HG02970 (cell line): ENCODE data around the gene SLC39A11.
"Not testable (repeated sequence)": the region's sequence is repeated elsewhere in the genome, so short reads cannot be mapped to it uniquely, and the experiment has no call there.

Source experiments
- ATAC-seq: cut with Tn5 transposase; IDR thresholded peaks from one replicate; pipeline ENCODE4 v1.9.1; 2021; ENCODE audit warnings: mild to moderate bottlenecking, moderate library complexity, moderate number of reproducible peaks; ENCODE audit not compliant: unreplicated experiment, low FRiP score

SLC39A11 gene

DNA sequence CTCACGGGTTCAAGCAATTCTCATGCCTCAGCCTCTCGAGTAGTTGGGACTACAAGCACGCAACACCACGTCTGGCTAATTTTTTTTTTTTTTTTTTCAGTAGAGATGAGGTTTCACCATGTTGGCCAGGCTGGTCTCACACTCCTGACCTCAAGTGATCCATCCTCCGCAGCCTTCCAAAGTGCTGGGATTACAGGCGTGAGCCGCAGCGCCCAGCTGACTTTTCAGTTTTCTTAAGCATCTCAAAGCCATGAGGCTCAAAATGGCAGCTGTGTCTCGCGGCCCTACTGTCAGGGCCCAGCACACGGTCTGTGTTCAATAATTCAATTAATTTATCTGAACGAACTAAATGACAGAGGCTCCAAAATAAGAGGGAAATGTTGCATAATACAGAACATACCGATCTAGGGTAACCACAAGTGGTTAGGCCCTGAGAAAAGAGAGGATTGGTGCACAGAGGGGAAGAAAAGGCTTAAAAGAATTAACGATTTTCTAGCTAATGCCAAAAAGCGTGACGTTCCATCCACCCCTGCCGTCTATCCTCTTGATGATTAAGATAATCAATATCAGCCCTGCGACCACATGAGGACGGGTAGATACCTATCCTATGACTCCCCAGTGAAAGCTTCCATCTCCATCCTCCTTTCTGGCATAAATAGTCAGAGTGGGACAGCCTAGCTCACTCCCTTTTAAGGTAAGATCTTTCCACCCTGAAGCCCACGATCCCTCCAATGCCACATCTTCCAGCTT lies 136.9 kb downstream of the SLC39A11 start:
- no peak for ATAC-seq

DNA sequence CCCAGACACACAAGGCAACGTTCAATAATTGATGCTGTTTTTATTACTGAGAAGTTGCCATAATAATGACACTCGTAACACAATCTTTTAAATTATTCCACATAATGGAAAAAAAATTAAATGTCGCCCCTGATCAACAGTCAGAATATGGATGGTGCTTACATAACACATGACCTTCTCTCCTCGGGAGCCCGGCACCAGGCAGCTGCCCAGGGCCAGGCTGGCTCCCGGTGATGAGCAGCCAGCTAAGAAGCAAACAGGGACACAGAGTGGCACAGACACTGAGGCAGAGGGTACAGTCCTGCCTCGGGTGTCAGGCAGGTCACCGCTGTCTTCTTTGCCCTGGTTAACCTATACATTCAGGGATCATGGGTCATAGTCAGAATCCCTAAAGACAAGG lies 137.9 kb downstream of the SLC39A11 start:
- no peak for ATAC-seq

DNA sequence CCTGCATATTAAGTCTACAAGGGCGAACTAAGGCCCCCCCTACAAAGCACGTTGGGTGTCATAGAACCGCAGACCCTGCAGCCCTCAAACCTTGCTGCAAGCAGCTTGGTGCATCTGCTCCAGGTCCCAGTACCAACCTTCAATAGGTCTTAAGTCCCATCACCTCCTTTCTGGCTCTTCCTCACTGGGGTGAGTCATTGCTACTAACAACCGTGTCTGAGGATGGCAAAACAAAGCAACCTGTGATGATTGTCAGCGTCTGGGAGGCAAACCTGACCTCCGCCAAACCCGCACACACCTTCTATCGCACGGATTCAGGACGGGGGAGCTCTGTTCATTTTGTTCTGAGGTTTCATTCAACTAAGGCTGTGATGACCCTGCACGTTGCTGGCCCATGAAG lies 138.9 kb downstream of the SLC39A11 start:
- ATAC-seq: no peak

- ATAC-seq: no peak
Measured at GRCh38 chr17:72952641-72953315, 139.7 kb downstream of the SLC39A11 start.

DNA sequence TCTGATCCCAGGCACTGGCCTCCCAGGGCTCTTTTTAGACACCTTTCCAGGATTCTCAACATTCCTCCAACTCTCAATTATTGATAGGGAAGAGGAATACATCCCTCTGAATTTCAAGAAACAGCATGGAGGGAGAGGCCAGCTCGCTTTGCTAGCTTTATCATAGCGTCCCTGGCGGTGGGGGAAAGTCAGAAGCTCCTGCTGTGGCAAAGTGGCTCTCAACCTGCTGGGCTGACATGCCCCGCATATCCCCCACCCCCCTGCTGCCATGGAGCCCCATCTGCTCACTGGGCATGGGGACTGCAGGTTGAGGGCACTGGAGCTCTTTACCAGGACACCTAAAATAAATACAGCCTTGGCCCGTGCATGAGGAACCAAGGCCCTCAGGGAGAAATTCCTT lies 140.3 kb downstream of the SLC39A11 start:
- ATAC-seq: no peak

- ATAC-seq: no peak
Measured at GRCh38 chr17:72950242-72950931, 142.1 kb downstream of the SLC39A11 start.

GRCh38 chr17:72948115-72948514 lies 144.4 kb downstream of the SLC39A11 start:
- ATAC-seq: no peak

DNA sequence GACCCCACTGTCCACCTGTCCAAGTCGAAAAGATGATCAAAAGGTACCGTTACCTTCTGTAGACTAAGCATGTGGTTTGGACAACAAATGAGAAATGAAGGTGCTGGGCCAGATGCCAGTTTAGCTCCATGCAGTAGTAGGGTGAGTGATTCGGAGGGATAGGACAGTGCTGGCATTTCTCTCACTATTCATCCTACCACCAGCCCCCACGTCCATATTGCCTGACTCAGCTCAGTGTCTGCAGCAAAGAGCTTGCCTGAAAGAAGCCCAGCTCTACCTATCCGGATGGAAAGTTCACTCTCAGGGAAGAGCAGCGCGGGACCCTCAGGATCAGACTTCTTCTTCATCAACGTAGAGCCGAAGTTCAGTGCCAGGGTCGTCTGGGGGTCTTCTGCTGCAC lies 145.0 kb downstream of the SLC39A11 start:
- no peak for ATAC-seq

- no peak for ATAC-seq
Measured at GRCh38 chr17:72946696-72947095, 145.8 kb downstream of the SLC39A11 start.

GRCh38 chr17:72946156-72946555 lies 146.3 kb downstream of the SLC39A11 start:
- ATAC-seq: no peak

GRCh38 chr17:72945473-72945872 lies 147.0 kb downstream of the SLC39A11 start:
- no peak for ATAC-seq

GRCh38 chr17:72943826-72944689 lies 148.4 kb downstream of the SLC39A11 start:
- ATAC-seq: no peak

- no peak for ATAC-seq
Measured at GRCh38 chr17:72942579-72942978, 149.9 kb downstream of the SLC39A11 start.

- no peak for ATAC-seq
Measured at GRCh38 chr17:72940496-72940895, 152.0 kb downstream of the SLC39A11 start.

DNA sequence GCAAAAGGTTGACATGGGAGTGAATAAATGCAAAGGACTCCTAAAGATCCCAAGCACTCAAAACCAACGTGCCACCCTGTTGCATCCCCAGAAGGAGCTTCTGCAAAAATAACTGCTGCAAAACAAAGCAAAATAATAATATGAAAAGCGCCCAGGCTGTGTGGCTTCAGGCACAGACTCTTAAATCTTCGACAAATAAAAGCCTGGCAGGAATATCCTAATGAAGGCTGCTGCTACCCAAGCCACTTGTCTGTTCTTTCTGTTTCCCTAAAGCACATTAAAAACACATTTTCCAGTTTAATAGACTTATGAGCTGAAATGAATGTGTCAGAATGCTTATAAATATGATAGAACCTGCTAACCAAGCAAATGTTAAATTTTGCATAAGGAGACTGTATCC lies 154.0 kb downstream of the SLC39A11 start:
- no peak for ATAC-seq

DNA sequence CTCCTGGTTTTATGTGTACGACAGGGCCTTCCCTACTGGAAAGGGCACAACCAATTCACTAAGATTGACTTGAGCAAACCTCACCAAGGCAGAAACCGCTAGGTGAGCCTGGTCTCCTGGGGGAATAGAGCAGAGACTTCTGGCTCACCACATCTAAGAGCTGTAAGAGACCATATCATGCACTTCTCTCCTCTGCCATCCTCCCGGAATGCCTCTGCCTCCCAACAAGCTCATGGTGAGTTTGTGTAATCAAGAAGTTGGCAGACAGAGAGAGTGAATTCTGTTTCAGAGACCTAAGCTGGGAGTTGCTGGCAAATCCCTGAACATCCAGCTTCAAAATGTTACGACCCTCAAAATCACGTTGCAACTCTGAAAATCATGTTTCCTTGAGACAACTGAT lies 154.8 kb downstream of the SLC39A11 start:
- ATAC-seq: no peak

GRCh38 chr17:72937254-72937653 lies 155.2 kb downstream of the SLC39A11 start:
- not testable (repeated sequence) for ATAC-seq

- ATAC-seq: no peak
Measured at GRCh38 chr17:72935984-72936383, 156.5 kb downstream of the SLC39A11 start.

DNA sequence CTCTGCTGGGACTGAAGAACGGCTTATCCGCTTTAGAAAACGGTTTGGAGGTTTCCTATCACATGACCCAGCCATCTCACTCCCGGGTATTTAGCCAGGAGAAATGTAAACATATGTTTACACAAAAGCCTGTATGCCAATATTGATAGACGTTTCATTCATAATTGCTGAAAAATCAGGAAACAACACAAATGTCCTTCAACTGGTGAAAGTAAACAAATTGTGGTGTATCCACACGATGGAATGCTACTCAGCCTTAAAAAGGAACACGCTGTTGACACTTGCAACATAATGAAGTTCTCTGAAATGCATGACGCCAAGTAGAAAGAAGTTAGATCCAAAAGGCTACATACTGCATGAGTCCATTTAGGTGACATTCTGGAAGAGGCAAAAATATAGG lies 157.6 kb downstream of the SLC39A11 start:
- no peak for ATAC-seq

DNA sequence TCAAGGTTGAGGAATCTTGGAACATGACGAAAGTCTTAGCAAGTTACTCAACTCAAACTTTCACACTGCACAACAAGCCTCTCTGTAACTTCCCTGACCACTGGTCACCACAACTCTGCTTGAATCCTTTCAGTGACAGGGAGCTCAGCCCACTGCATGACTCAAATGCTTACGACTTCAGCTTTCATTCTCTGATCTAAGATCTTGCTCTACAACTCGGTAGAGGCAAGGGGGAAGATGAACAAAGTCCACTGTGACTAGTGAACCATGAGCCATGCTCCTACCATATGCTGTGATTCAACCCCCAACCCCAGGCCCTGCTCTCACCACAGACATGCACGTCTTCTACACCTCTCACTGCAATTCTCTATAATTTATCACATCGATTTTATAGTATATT lies 160.9 kb downstream of the SLC39A11 start:
- ATAC-seq: no peak

- no peak for ATAC-seq
Measured at GRCh38 chr17:72931163-72931562, 161.3 kb downstream of the SLC39A11 start.
